ENCODE measurements around the gene DTNB. TPM values are rescaled to one million over a fixed set of nuclear protein-coding genes. Genes with fewer than 3 reads are reported as not detected.
"Not testable (repeated sequence)": the region's sequence is repeated elsewhere in the genome, so short reads cannot be mapped to it uniquely, and the experiment has no call there.

Gene DTNB
- total and polyA plus RNA-seq, 9 donors = 8.0 to 24.9 (median 17.5) TPM

- no peak for TF ChIP-seq EP300 (IDR thresholded peaks at IDR 0.05)
- TF ChIP-seq CTCF (IDR thresholded peaks at IDR 0.05) = no peak
- TF ChIP-seq POLR2A (IDR thresholded peaks at IDR 0.05) = no peak
- intact Hi-C loops (cut with DNase I) = no loop called here
- no peak overlapping the region for H3K4me3 ChIP-seq
- H3K9me3 ChIP-seq = no peaks in the 10 kb centered on the region
- no peak for DNase-seq
- 61 to 73% (median 65%) methylated on average over 5 of the region's 5 CpGs for WGBS, 3 donors
- no peaks in the 10 kb centered on the region for H3K4me1 ChIP-seq (ENCODE audit: insufficient read depth)
- H3K27ac ChIP-seq = no peak overlapping the region
- H3K36me3 ChIP-seq = no peaks in the 10 kb centered on the region
- H3K27me3 ChIP-seq = no peaks in the 10 kb centered on the region
Measured at GRCh38 chr2:25707927-25708590, 34.7 kb upstream of the DTNB start.

GRCh38 chr2:25705575-25705974 is 32.2 kb upstream of the DTNB start:
- intact Hi-C loops (cut with DNase I); DNase-seq; H3K4me3 ChIP-seq; H3K9me3 ChIP-seq; H3K27ac ChIP-seq; H3K36me3 ChIP-seq; H3K27me3 ChIP-seq; H3K4me1 ChIP-seq (ENCODE audit: insufficient read depth): not testable (repeated sequence)
- 96 to 97% (median 96%) methylated on average over 27 to 33 of the region's 33 CpGs for WGBS, 3 donors

GRCh38 chr2:25701801-25702200 is 28.4 kb upstream of the DTNB start:
- Histone ChIP-seq H3K4me3 (no peak overlapping the region), H3K9me3 (no peaks in the 10 kb centered on the region), H3K36me3 (no peaks in the 10 kb centered on the region), H3K4me1 (ENCODE audit: insufficient read depth) (no peaks in the 10 kb centered on the region), H3K27me3 (no peaks in the 10 kb centered on the region), H3K27ac (no peak overlapping the region)
- intact Hi-C loops (cut with DNase I) = no loop called here
- DNase-seq = no peak
- no peak for TF ChIP-seq POLR2A (IDR thresholded peaks at IDR 0.05)
- no peak for TF ChIP-seq CTCF (IDR thresholded peaks at IDR 0.05)
- TF ChIP-seq EP300 (IDR thresholded peaks at IDR 0.05) = no peak
- WGBS, 3 donors = 83 to 88% (median 87%) methylated on average over 9 of the region's 9 CpGs

GRCh38 chr2:25700221-25700660 is 26.9 kb upstream of the DTNB start:
- H3K4me1 ChIP-seq (ENCODE audit: insufficient read depth) = no peaks in the 10 kb centered on the region
- 19 to 28% (median 22%) methylated on average over 6 of the region's 6 CpGs for WGBS, 3 donors
- no peak for DNase-seq
- H3K9me3 ChIP-seq = no peaks in the 10 kb centered on the region
- intact Hi-C loops (cut with DNase I) = no loop called here
- no peaks in the 10 kb centered on the region for H3K36me3 ChIP-seq
- no peak overlapping the region for H3K27ac ChIP-seq
- TF ChIP-seq CTCF (IDR thresholded peaks at IDR 0.05) (peak; percentile 31 to 53 (median 41)), POLR2A (IDR thresholded peaks at IDR 0.05) (no peak), EP300 (IDR thresholded peaks at IDR 0.05) (no peak)
- no peaks in the 10 kb centered on the region for H3K27me3 ChIP-seq
- no peak overlapping the region for H3K4me3 ChIP-seq

GRCh38 chr2:25699216-25699615 is 25.8 kb upstream of the DTNB start:
- TF ChIP-seq CTCF (IDR thresholded peaks at IDR 0.05) = no peak
- no peak for TF ChIP-seq POLR2A (IDR thresholded peaks at IDR 0.05)
- no peak for TF ChIP-seq EP300 (IDR thresholded peaks at IDR 0.05)
- Histone ChIP-seq H3K27me3 (no peaks in the 10 kb centered on the region), H3K36me3 (no peaks in the 10 kb centered on the region), H3K4me3 (no peak overlapping the region), H3K9me3 (no peaks in the 10 kb centered on the region), H3K4me1 (ENCODE audit: insufficient read depth) (no peaks in the 10 kb centered on the region), H3K27ac (no peak overlapping the region)
- WGBS, 3 donors = 85 to 89% (median 88%) methylated on average over 7 of the region's 7 CpGs
- intact Hi-C loops (cut with DNase I) = no loop called here
- no peak for DNase-seq

Measured in ovary (tissue), 9 donors.